B cell (primary cell): ENCODE results near the gene MALSU1.

Experiments used
- CTCF ChIP-seq: fragments of 200-600 bp; IDR thresholded peaks from one replicate; pipeline ENCODE4 v1.8.0; 2022; ENCODE audit warnings: antibody characterized with exemption, mild to moderate bottlenecking
- EZH2 ChIP-seq: IDR thresholded peaks from 2 replicates; pipeline ENCODE4 v1.6.1; 2012; ENCODE audit warnings: borderline replicate concordance, low read depth, mild to moderate bottlenecking, moderate library complexity, low read length; ENCODE audit not compliant: insufficient read depth, poor library complexity, severe bottlenecking

- TF ChIP-seq CTCF (no peak), EZH2 (no peak)
These were observed 36.9 kb downstream of the MALSU1 start for GRCh38 chr7:23336086-23336485.
